Measurements from ENCODE around the gene TMSB15C.

The TMSB15C gene

GRCh38 chrX:104045642-104046041 lies 30.4 kb downstream of the TMSB15C start:
- DNase-seq = no peak

GRCh38 chrX:104041003-104041402 lies 35.0 kb downstream of the TMSB15C start:
- no peak for DNase-seq

- DNase-seq = no peak
Measured at GRCh38 chrX:104039689-104040505, 36.1 kb downstream of the TMSB15C start, which contains the start of gene H2BW2. Gene H2BW2, plus strand, starts transcription at chrX:104039956. Its CDS starts 39 bp downstream, at chrX:104039995.
